CD4-positive, alpha-beta T cell treated with Interferon alpha-2 for 1 hour (primary cell): ENCODE results near the gene BORCS5.
"Not testable (repeated sequence)": the region's sequence is repeated elsewhere in the genome, so short reads cannot be mapped to it uniquely, and the experiment has no call there.

Source experiments
- DNase-seq, 2 donors: peaks; one replicate each; pipeline ENCODE4 v3.0.0-alpha.2; 2020 to 2022

BORCS5 gene

DNA sequence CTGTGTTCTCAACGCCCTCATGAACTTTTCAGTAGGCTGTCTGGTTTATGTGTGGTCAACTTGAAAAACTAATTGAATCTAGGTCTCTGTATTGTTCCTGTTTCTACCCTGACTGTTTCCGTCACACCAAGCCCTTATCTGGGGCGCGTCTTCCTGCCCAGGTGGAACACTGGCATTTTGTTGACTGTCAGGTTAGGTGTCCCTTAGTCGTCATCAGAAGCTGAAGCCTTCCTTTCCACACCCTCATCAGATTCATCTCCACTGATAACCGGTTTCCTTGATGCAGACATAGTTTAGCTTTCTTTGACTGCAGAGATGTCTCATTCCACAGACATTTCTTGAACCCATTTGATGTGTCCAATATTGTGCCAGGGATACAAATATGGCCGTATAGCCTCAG lies 109.3 kb downstream of the BORCS5 start:
- DNase-seq = peak; percentile 79 to 89

GRCh38 chr12:12467264-12467663 lies 110.4 kb downstream of the BORCS5 start:
- peak in 1 of 2 donors; percentile 55 for DNase-seq

DNA sequence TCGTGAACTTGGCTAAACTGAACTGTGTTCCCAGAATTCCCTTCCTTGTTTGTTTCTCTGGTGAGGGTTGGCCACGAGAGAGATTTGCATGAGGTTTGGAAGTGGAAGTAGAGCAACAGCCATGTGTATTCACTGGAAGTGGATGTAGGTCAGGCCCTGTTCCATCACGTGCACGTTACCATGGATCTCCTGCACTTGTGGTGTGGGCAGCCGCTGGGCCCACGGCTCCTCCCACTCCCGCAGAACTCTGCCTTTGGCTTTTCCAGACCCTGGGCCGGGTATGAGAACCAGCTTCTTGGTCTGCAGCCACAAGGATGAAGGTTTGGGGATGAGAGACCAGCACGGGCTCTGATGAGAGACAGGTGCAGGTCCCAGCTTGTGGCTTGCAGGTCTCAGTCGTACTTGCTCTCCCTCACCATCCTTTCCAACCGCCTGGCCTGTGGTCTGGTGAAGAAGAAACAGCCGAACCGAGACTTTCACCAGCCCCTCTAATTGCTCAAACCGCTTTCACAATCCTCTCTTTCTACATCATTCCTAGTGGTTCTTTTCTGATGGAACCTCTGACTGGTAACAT lies 110.9 kb downstream of the BORCS5 start:
- DNase-seq = peak; percentile 67 to 81

DNA sequence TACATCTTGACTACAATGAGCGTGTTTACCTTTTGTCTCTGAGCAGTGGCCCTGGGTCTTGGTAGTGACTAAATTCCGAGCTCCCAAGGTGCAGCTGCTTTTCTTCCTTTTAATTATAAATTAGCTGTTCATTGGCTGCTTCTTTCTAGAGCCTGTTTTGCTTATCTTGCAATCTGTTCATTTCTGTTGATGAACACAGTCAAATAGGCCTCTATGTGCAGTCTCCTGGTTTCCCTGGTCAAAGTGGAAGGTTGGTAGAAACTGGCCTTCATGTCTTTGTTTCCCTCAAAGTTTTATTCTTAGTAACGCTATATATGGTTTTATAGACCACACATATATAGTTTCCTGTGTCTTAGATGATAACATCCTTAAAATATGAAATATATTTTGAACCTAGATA lies 111.7 kb downstream of the BORCS5 start:
- DNase-seq = no peak

DNA sequence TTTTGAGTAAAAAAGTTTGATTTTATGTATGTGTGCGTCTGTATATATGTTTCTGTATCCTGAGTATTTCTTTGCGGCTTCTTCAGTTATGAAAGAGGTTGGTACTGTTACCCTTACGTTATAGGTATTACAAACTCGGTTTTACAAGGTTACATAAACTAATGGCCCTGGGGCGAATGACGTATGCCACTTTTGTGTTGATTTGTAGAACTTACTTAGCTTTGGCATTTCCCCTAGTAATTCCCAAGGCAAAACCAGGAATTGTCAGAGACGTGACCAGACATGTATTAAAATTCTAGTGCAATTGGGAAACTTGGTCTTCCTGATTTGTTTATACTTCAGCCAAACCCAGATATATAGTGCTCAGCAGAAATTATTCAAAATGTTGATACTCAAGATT lies 112.5 kb downstream of the BORCS5 start:
- DNase-seq = no peak

DNA sequence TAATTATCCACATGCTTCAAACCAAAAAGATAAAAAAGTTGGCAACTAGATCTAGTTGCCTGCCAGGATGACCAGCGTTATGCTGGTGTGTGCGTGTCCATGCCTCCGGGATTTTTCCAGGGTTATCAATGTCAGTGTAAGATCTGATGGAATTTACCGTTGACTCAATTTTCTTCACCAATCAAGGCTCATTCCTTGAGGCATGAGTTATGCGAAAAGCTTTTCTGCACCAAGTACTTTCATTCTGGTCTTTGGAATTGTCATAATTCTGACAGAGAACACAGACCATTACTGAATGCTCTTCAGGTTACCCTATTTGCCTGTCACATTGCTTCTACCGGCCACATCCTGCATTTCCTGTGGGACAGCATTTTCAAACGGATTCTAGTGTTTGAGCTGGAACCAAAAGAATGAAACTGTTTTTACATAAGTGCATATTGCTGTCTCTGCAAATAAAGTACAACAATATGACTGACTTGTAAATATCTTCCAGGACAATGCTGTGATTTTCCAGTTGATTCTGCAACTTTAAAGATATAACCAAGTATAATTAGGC lies 114.0 kb downstream of the BORCS5 start:
- DNase-seq = no peak

DNA sequence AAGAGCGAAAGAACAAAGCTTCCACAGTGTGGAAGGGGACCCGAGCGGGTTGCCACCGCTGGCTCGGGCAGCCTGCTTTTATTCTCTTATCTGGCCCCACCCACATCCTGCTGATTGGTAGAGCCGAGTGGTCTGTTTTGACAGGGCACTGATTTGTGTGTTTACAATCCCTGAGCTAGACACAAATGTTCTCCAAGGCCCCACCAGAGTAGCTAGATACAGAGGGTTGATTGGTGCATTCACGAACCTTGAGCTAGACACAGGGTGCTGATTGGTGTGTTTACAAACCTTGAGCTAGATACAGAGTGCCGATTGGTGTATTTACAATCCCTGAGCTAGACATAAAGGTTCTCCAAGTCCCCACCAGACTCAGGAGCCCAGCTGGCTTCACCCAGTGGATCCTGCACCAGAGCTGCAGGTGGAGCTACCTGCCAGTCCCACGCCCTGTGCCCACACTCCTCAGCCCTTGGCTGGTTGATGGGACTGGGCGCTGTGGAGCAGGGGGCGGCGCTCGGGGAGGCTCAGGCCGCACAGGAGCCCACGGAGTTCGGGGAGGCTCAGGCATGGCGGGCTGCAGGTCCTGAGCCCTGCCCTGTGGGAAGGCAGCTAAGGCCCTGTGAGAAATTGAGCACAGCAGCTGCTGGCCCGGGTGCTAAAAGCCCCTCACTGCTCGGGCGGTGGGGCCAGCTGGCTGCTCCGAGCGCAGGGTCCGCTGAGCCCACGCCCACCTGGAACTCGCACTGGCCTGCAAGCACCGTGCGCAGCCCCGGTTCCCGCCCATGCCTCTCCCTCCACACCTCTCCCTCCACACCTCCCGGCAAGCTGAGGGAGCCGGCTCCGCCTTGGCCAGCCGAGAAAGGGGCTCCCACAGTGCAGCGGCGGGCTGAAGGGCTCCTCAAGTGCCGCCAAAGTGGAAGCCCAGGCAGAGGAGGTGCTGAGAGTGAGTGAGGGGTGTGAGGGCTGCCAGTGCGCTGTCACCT lies 115.4 kb downstream of the BORCS5 start:
- DNase-seq = not testable (repeated sequence)

- no peak for DNase-seq
Observed at GRCh38 chr12:12473223-12473622, 116.3 kb downstream of the BORCS5 start.

DNA sequence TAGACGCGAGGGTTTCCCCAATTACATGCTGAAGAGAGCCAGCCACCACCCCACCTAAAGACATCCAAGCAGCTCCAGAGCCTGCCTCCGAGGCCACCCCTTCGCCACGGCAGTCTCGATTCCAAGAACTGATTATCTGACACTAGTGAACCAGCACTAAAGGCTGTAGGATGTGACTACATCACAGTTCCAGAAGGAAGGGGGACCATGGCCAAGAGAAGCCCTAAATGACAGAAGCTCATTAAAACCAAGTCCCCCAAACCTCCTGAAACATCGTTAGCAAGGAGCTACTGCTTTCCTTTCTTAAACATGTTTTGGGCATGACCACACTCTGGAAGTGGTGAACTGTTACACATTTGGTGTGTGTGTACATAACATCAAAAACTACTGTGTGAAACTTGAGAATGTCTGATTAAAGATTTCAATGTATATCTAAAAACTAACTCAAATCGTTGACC lies 117.6 kb downstream of the BORCS5 start:
- DNase-seq = peak; percentile 43 to 73

- DNase-seq = peak; percentile 72 to 91
Observed at GRCh38 chr12:12474931-12475795, 118.3 kb downstream of the BORCS5 start.

DNA sequence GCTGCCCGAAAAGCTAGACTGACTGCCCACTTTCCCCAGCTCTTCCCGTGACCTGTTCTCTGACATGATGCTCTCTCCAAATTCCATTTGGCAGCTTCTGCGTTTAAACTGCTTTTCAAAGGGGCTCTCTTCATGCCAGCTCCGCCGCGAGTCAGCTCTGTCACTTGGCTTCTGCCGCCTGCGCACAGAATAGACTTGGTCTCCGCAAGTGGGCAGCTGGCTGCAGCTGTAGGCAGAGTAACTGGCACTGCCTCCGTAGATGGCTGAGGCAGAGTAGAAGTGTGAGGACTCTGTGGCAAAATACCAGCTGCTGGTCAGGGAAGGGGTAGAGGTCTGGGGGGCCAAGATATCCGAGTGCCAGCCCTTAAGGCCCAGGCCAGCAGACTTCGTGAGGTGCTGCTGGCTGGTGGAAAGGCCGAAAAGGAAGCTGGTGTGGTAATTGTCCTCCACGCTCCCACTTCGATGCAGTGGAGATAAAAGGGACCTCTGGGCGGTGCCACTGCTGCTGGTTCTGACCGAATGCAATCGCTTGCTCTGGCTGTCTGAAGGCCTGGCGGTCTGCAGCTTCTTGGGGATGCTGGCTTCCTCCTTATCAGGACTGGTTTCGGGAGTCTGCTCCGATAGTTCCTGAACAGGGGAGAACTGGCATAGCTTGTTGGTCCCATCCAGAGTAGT lies 120.1 kb downstream of the BORCS5 start:
- no peak for DNase-seq

- DNase-seq = no peak
Observed at GRCh38 chr12:12477532-12477890, 120.6 kb downstream of the BORCS5 start.

DNA sequence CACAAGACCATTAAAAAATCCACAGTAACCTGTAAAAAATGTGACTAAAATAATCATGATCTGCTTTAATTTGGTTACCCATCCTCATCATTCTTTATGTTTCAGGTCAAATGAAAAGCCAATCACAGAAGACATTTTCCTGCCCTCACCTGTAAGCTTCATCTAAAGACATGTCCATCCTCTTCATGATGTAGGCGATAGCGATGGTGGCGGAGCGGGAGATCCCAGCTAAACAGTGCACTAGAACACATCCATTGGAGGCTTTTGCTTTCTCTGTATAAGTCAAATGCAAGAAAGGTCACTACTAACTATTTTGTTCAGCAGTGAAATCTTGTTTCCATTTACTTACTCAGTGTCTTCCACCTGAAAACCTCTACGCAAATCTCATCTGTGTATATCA lies 123.2 kb downstream of the BORCS5 start:
- no peak for DNase-seq

DNA sequence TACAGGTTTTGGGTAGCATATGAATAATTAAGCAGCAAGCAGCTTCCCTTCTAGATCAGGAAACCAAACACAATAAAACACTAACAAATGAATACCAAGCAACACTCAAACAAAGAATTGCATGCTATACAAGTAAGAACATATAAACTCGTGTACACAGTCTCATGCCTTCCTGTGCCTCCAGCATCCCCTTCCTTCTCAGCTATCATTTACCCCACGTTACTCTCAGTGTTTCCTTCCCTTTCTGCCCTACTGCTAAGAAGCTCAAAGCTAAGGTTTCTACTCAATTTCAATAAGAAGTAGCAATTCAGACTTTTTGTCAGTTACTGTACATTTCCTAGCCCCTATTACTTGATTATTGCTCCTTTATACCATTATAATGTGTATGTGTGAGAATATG lies 124.8 kb downstream of the BORCS5 start:
- DNase-seq = peak; percentile 15 to 70

- DNase-seq = peak; percentile 61 to 87
Observed at GRCh38 chr12:12482150-12482761, 125.4 kb downstream of the BORCS5 start.

DNA sequence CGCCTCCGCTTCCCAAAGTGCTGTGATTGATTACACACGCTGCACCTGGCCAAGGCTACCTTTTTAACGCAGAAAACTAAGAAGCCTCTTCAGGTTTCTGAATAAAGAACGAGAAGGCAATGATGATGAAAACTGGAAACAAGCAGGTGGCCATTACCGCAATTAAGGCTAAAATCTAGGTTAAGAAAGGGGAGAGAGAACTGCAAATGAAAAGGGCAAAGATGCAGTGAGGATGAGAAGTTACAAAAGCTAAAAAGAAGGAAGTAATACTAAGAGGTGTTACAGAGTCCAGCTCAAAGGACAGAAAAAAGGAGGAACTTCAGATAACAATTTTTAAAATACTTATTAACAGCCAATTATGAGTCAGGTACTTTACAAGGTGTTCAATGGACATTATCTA lies 126.1 kb downstream of the BORCS5 start:
- no peak for DNase-seq

DNA sequence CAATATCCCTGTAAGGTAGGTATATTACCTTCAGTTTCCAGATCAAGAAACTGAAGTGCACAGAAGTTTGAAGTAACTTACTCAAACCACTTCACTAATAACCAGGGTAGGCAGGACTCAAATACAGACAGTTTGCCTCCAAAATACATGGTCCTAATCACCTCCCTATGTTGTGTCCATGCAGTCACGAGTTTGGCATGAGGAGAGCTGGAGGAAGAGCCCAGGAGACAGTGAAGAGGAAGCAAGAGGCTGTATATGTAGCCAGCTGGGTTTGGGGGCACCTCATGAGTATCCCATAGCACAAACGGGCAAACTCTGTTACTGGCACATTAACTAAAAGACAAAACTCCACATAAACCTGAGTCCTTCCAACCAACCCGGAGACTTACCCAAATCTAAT lies 126.6 kb downstream of the BORCS5 start:
- DNase-seq = peak in 1 of 2 donors; percentile 45

DNA sequence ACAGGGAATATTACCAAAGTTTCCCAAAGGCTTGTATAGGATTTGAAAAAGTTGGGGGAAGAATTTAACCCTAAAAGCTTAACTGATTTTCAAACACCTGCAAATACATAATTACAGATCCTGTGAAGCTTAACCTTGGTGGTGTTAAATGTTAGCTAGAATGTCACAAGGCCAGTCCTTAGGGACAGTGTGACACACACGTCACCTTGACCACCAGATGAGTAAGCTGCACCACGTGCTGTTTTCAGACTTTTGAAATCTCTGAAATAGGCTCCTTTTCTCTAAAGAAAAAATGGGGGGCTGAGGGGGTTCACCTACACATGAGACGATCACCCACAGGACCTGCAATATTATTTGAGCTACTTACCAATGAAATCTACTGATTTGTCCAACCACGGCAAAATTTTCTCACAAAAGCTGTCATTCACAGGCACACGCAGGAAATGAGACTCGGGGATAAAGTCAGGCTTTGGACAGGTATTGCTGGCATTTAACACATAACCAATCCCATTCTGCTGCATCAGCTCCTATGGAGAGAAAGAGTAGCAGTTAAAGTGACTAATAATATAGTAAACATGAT lies 129.9 kb downstream of the BORCS5 start:
- DNase-seq = no peak

- DNase-seq = no peak
Observed at GRCh38 chr12:12487490-12487889, 130.6 kb downstream of the BORCS5 start.

GRCh38 chr12:12488296-12488695 lies 131.4 kb downstream of the BORCS5 start:
- DNase-seq = no peak

DNA sequence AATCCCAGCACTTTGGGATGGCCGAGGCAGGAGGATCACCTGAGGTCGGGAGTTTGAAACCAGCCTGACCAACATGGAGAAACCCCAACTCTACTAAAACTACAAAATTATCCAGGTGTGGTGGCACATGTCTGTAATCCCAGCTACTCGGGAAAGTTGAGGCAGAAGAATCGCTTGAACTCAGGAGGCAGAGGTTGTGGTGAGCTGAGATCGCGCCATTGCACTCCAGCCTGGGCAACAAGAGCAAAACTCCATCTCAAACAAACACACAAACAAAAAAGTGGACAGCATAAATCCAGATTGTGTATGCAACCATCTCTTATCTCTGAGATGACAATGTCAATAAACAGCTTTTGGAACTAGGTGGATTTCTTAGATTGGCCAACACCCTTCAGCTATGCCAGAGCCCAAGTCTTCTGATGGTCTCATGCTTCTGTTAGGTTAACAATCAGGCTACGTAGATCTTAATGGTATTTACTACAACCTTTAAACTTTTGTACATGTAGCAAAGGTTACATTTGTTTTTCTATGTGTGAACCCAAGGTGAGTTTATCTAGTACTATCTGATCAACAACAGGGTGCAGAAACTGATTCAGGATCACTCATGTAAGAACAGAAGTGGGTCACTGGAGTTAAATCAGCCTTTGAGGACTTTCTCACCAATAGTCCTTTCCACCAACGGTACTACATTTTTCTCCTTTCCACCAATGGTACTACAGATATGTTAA lies 132.1 kb downstream of the BORCS5 start:
- no peak for DNase-seq
